ENCODE measurements around the gene CNDP2.

Gene CNDP2

DNA sequence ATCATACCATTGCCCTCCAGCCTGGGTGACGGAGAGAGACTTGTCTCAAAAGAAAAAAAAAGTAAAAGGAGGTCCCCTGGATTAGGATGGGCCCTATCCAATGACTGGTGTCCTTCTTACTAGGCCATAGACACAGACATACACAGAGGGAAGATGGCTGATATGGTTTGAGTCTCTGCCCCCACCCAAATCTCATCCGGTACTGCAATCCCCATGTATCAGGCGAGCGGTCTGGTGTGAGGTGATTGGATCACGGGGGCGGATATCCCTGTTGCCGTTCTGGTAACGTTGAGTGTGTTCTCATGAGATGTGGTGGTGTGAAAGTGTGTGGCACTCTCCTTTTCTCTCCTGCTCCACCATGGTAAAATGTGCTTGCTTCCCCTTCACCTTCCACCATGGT is 7.8 kb upstream of the CNDP2 start:
- Histone ChIP-seq H3K4me1 (peaks cover 19 to 66% (median 54%) of the 10 kb centered on the region in 10 experiments), H4K20me1 (no peaks in the 10 kb centered on the region), H3K9ac (no peak overlapping the region), H3K36me3 (peaks cover 0 to 9% (median 0%) of the 10 kb centered on the region in 11 experiments; a peak in 3 of 22 replicates), H3K27me3 (no peaks in the 10 kb centered on the region), H3K4me2 (peak overlapping the region in 8 of 11 experiments; percentile 58 to 82 (median 67); a peak in 14 of 22 replicates), H3K4me3 (no peak overlapping the region), H3K9me3 (replicated peaks in 1 of 11) (peaks cover 9 to 40% (median 21%) of the 10 kb centered on the region in 11 experiments; a peak in 21 of 22 replicates), H3K27ac (peak overlapping the region in 3 of 11 experiments; percentile 23 to 49 (median 40); a peak in 2 of 22 replicates)
- TF ChIP-seq Cebpa-rat (IDR thresholded peaks at IDR 0.05): no peak

DNA sequence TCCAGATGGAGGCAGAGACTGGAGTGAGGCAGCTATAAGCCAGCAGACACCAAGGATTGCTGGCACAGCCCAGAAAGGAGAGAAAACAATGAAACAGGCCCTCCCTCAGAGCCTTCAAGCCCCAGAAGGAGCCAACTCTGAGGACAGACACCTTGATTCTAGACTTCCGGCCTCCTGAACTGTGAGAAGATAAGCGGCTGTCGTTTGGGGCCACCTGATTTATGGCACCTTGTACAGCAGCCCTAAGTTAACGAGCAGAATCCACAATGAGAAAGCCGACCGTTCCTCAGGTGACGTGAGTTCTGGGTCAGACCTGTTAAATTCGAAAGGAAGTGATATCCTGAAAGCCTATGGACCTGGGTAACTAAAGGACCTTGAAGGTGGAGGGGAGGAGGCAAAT is 7.3 kb upstream of the CNDP2 start:
- no peak overlapping the region for H3K9ac ChIP-seq
- no peaks in the 10 kb centered on the region for H4K20me1 ChIP-seq
- H3K36me3 ChIP-seq: peaks cover 0 to 9% (median 0%) of the 10 kb centered on the region in 11 experiments; a peak in 3 of 22 replicates
- H3K27ac ChIP-seq: peak overlapping the region in 3 of 11 experiments; percentile 23 to 49 (median 40); a peak in 3 of 22 replicates
- peaks cover 9 to 40% (median 21%) of the 10 kb centered on the region in 11 experiments; a peak in 21 of 22 replicates for H3K9me3 ChIP-seq (replicated peaks in 1 of 11)
- no peak overlapping the region for H3K4me3 ChIP-seq
- no peaks in the 10 kb centered on the region for H3K27me3 ChIP-seq
- H3K4me2 ChIP-seq: peak overlapping the region in 7 of 11 experiments; percentile 61 to 82 (median 70); a peak in 9 of 22 replicates
- TF ChIP-seq Cebpa-rat (IDR thresholded peaks at IDR 0.05): no peak
- H3K4me1 ChIP-seq: peaks cover 19 to 66% (median 58%) of the 10 kb centered on the region in 10 experiments

GRCh38 chr18:74489676-74490075 is 6.5 kb upstream of the CNDP2 start:
- Histone ChIP-seq H4K20me1 (no peaks in the 10 kb centered on the region), H3K27ac (no peak overlapping the region), H3K4me3 (no peak overlapping the region), H3K36me3 (peaks cover 0 to 9% (median 0%) of the 10 kb centered on the region in 11 experiments; a peak in 3 of 22 replicates), H3K4me1 (peaks cover 13 to 64% (median 58%) of the 10 kb centered on the region in 10 experiments), H3K9me3 (replicated peaks in 1 of 11) (peaks cover 9 to 40% (median 21%) of the 10 kb centered on the region in 11 experiments; a peak in 21 of 22 replicates), H3K27me3 (no peaks in the 10 kb centered on the region), H3K9ac (no peak overlapping the region), H3K4me2 (no peak overlapping the region)
- no peak for TF ChIP-seq Cebpa-rat (IDR thresholded peaks at IDR 0.05)

DNA sequence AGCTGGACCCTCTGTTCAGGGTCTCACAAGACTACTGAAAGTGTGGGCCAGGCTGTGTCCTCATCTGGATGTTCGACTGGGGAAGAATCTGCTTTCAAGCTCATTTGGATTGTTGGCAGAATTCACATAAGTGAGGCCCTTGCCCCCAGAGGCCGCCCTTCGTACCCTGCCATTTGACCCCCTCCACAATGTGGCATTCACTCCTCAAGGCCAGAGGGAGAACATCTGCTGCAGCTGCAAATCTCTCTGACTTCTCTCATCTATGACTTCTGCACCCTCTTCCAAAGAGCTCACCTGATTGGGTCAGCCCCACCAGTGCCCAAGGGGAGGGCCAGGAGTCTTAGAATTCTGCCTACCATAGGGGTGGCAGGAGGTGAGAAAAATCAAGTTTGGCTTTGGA is 3.9 kb upstream of the CNDP2 start:
- H3K9ac ChIP-seq: no peak overlapping the region
- peaks cover 0 to 9% (median 0%) of the 10 kb centered on the region in 11 experiments; a peak in 5 of 22 replicates for H3K36me3 ChIP-seq
- no peaks in the 10 kb centered on the region for H3K27me3 ChIP-seq
- no peak overlapping the region for H3K4me3 ChIP-seq
- no peak overlapping the region for H3K4me2 ChIP-seq
- H4K20me1 ChIP-seq: no peaks in the 10 kb centered on the region; a peak in 2 of 22 replicates
- peaks cover 9 to 40% (median 21%) of the 10 kb centered on the region in 11 experiments; a peak in 21 of 22 replicates for H3K9me3 ChIP-seq (replicated peaks in 1 of 11)
- TF ChIP-seq Cebpa-rat (IDR thresholded peaks at IDR 0.05): no peak
- H3K27ac ChIP-seq: peak overlapping the region in 6 of 11 experiments; percentile 5 to 99 (median 26); a peak in 3 of 22 replicates
- peaks cover 3 to 50% (median 43%) of the 10 kb centered on the region in 10 experiments for H3K4me1 ChIP-seq

GRCh38 chr18:74493689-74494088 is 2.5 kb upstream of the CNDP2 start:
- peaks cover 0 to 7% (median 0%) of the 10 kb centered on the region in 11 experiments; a peak in 2 of 22 replicates for H4K20me1 ChIP-seq
- peak overlapping the region in 8 of 11 experiments; percentile 45 to 99 (median 64); a peak in 15 of 22 replicates for H3K9ac ChIP-seq
- H3K4me1 ChIP-seq: peaks cover 17 to 50% (median 43%) of the 10 kb centered on the region in 10 experiments
- H3K9me3 ChIP-seq (replicated peaks in 1 of 11): peaks cover 9 to 33% (median 20%) of the 10 kb centered on the region in 11 experiments; a peak in 21 of 22 replicates
- H3K4me2 ChIP-seq: peak overlapping the region in 8 of 11 experiments; percentile 43 to 92 (median 74); a peak in 16 of 22 replicates
- no peak for TF ChIP-seq Cebpa-rat (IDR thresholded peaks at IDR 0.05)
- H3K36me3 ChIP-seq: peaks cover 0 to 14% (median 7%) of the 10 kb centered on the region in 11 experiments; a peak in 8 of 22 replicates
- peak overlapping the region in 7 of 10 experiments; percentile 33 to 96 (median 88); a peak in 11 of 20 replicates for H3K4me3 ChIP-seq
- H3K27ac ChIP-seq: peak overlapping the region in 8 of 11 experiments; percentile 53 to 99 (median 78); a peak in 16 of 22 replicates
- no peaks in the 10 kb centered on the region for H3K27me3 ChIP-seq

- peak overlapping the region in 6 of 10 experiments; percentile 83 to 96 (median 90); a peak in 13 of 20 replicates for H3K4me3 ChIP-seq
- peak overlapping the region in 9 of 11 experiments; percentile 56 to 92 (median 76); a peak in 15 of 22 replicates for H3K4me2 ChIP-seq
- H4K20me1 ChIP-seq: peaks cover 0 to 7% (median 0%) of the 10 kb centered on the region in 11 experiments; a peak in 2 of 22 replicates
- peaks cover 9 to 25% (median 17%) of the 10 kb centered on the region in 11 experiments; a peak in 21 of 22 replicates for H3K9me3 ChIP-seq (replicated peaks in 1 of 11)
- H3K27me3 ChIP-seq: no peaks in the 10 kb centered on the region
- H3K36me3 ChIP-seq: peaks cover 0 to 15% (median 7%) of the 10 kb centered on the region in 11 experiments; a peak in 8 of 22 replicates
- peak overlapping the region in 8 of 11 experiments; percentile 53 to 99 (median 96); a peak in 14 of 22 replicates for H3K27ac ChIP-seq
- peaks cover 23 to 55% (median 45%) of the 10 kb centered on the region in 10 experiments for H3K4me1 ChIP-seq
- no peak for TF ChIP-seq Cebpa-rat (IDR thresholded peaks at IDR 0.05)
- H3K9ac ChIP-seq: peak overlapping the region in 8 of 11 experiments; percentile 45 to 99 (median 64); a peak in 13 of 22 replicates
These were observed 1.6 kb upstream of the CNDP2 start for GRCh38 chr18:74494514-74494913.

- Histone ChIP-seq H3K36me3 (peaks cover 1 to 34% (median 22%) of the 10 kb centered on the region in 11 experiments; a peak in 19 of 22 replicates), H3K9ac (peak overlapping the region; percentile 91 to 99 (median 97)), H3K9me3 (replicated peaks in 1 of 11) (peaks cover 8 to 11% (median 9%) of the 10 kb centered on the region in 11 experiments; a peak in 21 of 22 replicates), H4K20me1 (peaks cover 0 to 8% (median 0%) of the 10 kb centered on the region in 11 experiments; a peak in 3 of 22 replicates), H3K27me3 (no peaks in the 10 kb centered on the region), H3K4me1 (peaks cover 44 to 69% (median 62%) of the 10 kb centered on the region in 10 experiments), H3K4me3 (peak overlapping the region; percentile 69 to 96 (median 92)), H3K27ac (peak overlapping the region; percentile 81 to 99 (median 98)), H3K4me2 (peak overlapping the region; percentile 84 to 96 (median 92))
- no peak for TF ChIP-seq Cebpa-rat (IDR thresholded peaks at IDR 0.05)
These were observed 553 bp downstream of the CNDP2 start for GRCh38 chr18:74496508-74497323.

DNA sequence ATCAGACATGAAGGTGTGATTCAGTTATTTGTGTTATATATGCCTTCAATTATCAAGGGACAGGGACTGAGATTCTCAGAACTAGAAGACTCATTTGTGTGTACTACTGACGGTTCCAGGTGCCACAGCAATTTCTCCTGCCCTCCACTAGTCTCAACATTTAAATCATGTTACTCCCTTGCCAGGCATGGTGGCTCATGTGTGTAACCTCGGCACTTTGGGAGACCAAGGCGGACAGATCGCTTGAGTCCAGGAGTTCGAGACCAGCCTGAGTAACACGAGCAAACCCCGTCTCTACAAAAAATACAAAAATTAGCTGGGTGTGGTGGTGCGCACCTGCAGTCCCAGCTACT is 1.1 kb downstream of the CNDP2 start:
- Histone ChIP-seq H3K4me2 (peak overlapping the region; percentile 84 to 96 (median 92)), H3K36me3 (peaks cover 7 to 40% (median 25%) of the 10 kb centered on the region in 11 experiments), H3K4me1 (peaks cover 50 to 72% (median 65%) of the 10 kb centered on the region in 10 experiments), H4K20me1 (peaks cover 0 to 12% (median 0%) of the 10 kb centered on the region in 11 experiments; a peak in 5 of 22 replicates), H3K9ac (peak overlapping the region; percentile 91 to 99 (median 97)), H3K27ac (peak overlapping the region; percentile 81 to 99 (median 98)), H3K27me3 (no peaks in the 10 kb centered on the region), H3K4me3 (peak overlapping the region; percentile 69 to 96 (median 92)), H3K9me3 (replicated peaks in 1 of 11) (peaks cover 2 to 5% (median 3%) of the 10 kb centered on the region in 11 experiments; a peak in 21 of 22 replicates)
- no peak for TF ChIP-seq Cebpa-rat (IDR thresholded peaks at IDR 0.05)

All from BLaER1 treated with 17β-estradiol and CSF1 and Interleukin-3, amounts not matched to agents 10 nM and 100 nM (cell line).